ENCODE data around the gene POLR3A. TPM values are rescaled to one million over a fixed set of nuclear protein-coding genes. Genes with fewer than 3 reads are reported as not detected.

The POLR3A gene
- total RNA-seq, 1 experiment from 2014 or later: 38.0 TPM

GRCh38 chr10:77975086-77975666, 54.1 kb downstream of the POLR3A start:
- Histone ChIP-seq H3K18ac (ENCODE audit: insufficient read length, low read depth, low read length) (no peak overlapping the region), H4K5ac (ENCODE audit: insufficient read length, low read depth, low read length) (no peak overlapping the region), H3K27ac (ENCODE audit: insufficient read length, low read depth, low read length) (no peak overlapping the region), H3K4me1 (ENCODE audit: insufficient read depth, low read length) (no peaks in the 10 kb centered on the region), H3K79me1 (ENCODE audit: insufficient read depth, low read depth, low read length, poor library complexity, severe bottlenecking) (no peaks in the 10 kb centered on the region), H3K56ac (ENCODE audit: insufficient read length, low read depth, low read length) (no peak overlapping the region), H3K79me2 (ENCODE audit: insufficient read depth, low read length) (no peaks in the 10 kb centered on the region), H2BK12ac (ENCODE audit: insufficient read length, low read depth, low read length) (no peak overlapping the region), H2AK5ac (ENCODE audit: insufficient read length, low read length) (no peak overlapping the region), H3K4me2 (ENCODE audit: insufficient read depth, insufficient read length, low read length) (no peak overlapping the region), H3K27me3 (ENCODE audit: insufficient read depth, low read length) (no peaks in the 10 kb centered on the region), H3K4ac (ENCODE audit: low read depth, low read length) (no peak overlapping the region), H2BK20ac (ENCODE audit: low read depth, low read length, poor library complexity, severe bottlenecking) (no peak overlapping the region), H3K23ac (ENCODE audit: insufficient read length, low read depth, low read length) (no peak overlapping the region), H2BK15ac (ENCODE audit: low read depth, low read length) (no peak overlapping the region), H4K91ac (ENCODE audit: insufficient read length, low read depth, low read length) (no peak overlapping the region), H3K9ac (ENCODE audit: extremely low read depth, insufficient read length, low read length) (no peak overlapping the region), H4K8ac (replicated peaks; ENCODE audit: insufficient read length, low read depth, low read length) (no peak overlapping the region), H2AFZ (ENCODE audit: low read length) (no peak overlapping the region), H3K14ac (ENCODE audit: insufficient read depth, low read length) (no peak overlapping the region), H4K20me1 (ENCODE audit: control insufficient read depth, insufficient read depth, insufficient read length) (no peaks in the 10 kb centered on the region), H3K23me2 (ENCODE audit: insufficient read length, low read depth, low read length, poor library complexity, severe bottlenecking) (no peaks in the 10 kb centered on the region), H2BK5ac (ENCODE audit: insufficient read length, low read length) (no peak overlapping the region), H2BK120ac (ENCODE audit: low read depth, low read length, poor library complexity, severe bottlenecking) (no peak overlapping the region), H3K9me3 (ENCODE audit: control insufficient read depth, low read depth, low read length) (no peaks in the 10 kb centered on the region), H3T11ph (ENCODE audit: low read length) (no peak overlapping the region)
- peak overlapping the region in 2 of 3 experiments; percentile 3 to 56; a peak in 2 of 7 replicates for H3K27ac Mint-ChIP-seq
- whole genome bisulfite sequencing (ENCODE audit: extremely low coverage, insufficient read length, low lambda C conversion rate): no CpG with 5 or more reads among the region's 9 CpGs
- H3K27me3 Mint-ChIP-seq (ENCODE audit: low read depth): no peaks in the 10 kb centered on the region
- H3K4me3 Mint-ChIP-seq: no peak overlapping the region
- TF ChIP-seq, protein P1, sequence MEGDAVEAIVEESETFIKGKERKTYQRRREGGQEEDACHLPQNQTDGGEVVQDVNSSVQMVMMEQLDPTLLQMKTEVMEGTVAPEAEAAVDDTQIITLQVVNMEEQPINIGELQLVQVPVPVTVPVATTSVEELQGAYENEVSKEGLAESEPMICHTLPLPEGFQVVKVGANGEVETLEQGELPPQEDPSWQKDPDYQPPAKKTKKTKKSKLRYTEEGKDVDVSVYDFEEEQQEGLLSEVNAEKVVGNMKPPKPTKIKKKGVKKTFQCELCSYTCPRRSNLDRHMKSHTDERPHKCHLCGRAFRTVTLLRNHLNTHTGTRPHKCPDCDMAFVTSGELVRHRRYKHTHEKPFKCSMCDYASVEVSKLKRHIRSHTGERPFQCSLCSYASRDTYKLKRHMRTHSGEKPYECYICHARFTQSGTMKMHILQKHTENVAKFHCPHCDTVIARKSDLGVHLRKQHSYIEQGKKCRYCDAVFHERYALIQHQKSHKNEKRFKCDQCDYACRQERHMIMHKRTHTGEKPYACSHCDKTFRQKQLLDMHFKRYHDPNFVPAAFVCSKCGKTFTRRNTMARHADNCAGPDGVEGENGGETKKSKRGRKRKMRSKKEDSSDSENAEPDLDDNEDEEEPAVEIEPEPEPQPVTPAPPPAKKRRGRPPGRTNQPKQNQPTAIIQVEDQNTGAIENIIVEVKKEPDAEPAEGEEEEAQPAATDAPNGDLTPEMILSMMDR (conservative IDR thresholded peaks at IDR 0.05): no peak
- no peaks in the 10 kb centered on the region for H3K9me3 Mint-ChIP-seq
- DNase-seq: no peak
- H3K4me1 Mint-ChIP-seq: peaks cover 14 to 17% of the 10 kb centered on the region in 2 experiments
- H3K36me3 Mint-ChIP-seq (ENCODE audit: insufficient read depth in 1 of 3, low read depth in 3 of 3): peaks cover 20 to 44% (median 38%) of the 10 kb centered on the region in 3 experiments; a peak in 6 of 7 replicates
